Hepatocyte (in vitro differentiated cells): ENCODE measurements around the gene TGM4. TPM values are rescaled to one million over a fixed set of nuclear protein-coding genes. Genes with fewer than 3 reads are reported as not detected.

Experiments
- DNase-seq: peaks from one replicate; pipeline ENCODE4 v3.0.0-alpha.2; 2016; ENCODE audit warnings: low spot score
- H2AFZ ChIP-seq: fragments of 200-600 bp; sonication (generic); 2 replicates; pipeline ENCODE4 v1.6.0; 2016; ENCODE audit warnings: antibody characterized with exemption, mild to moderate bottlenecking
- H3K27ac ChIP-seq: fragments of 200-600 bp; sonication (generic); 2 replicates; pipeline ENCODE4 v1.5.1; 2016; ENCODE audit warnings: mild to moderate bottlenecking
- H3K27me3 ChIP-seq: fragments of 200-600 bp; sonication (generic); 2 replicates; pipeline ENCODE4 v1.6.1; 2016
- H3K36me3 ChIP-seq: fragments of 200-600 bp; sonication (generic); replicated peaks from 2 replicates; pipeline ENCODE4 v1.5.1; 2016; ENCODE audit warnings: low read depth; ENCODE audit not compliant: insufficient read depth
- H3K4me1 ChIP-seq: fragments of 200-600 bp; sonication (generic); 2 replicates; pipeline ENCODE4 v1.5.1; 2016; ENCODE audit warnings: mild to moderate bottlenecking, moderate library complexity; ENCODE audit not compliant: insufficient read depth
- H3K4me2 ChIP-seq: fragments of 200-600 bp; sonication (generic); 2 replicates; pipeline ENCODE4 v1.6.0; 2016
- H3K4me3 ChIP-seq: fragments of 200-600 bp; sonication (generic); 2 replicates; pipeline ENCODE4 v1.5.1; 2016; ENCODE audit warnings: mild to moderate bottlenecking
- H3K79me2 ChIP-seq: fragments of 200-600 bp; sonication (generic); 2 replicates; pipeline ENCODE4 v1.6.0; 2017; ENCODE audit warnings: mild to moderate bottlenecking
- H3K9me2 ChIP-seq: fragments of 200-600 bp; sonication (generic); replicated peaks from 2 replicates; pipeline ENCODE4 v1.6.0; 2017; ENCODE audit warnings: mild to moderate bottlenecking; ENCODE audit not compliant: insufficient read depth
- H3K9me3 ChIP-seq: fragments of 200-600 bp; sonication (generic); 2 replicates; pipeline ENCODE4 v1.5.1; 2016; ENCODE audit warnings: low read depth, mild to moderate bottlenecking
- H4K20me1 ChIP-seq: fragments of 200-600 bp; sonication (generic); 2 replicates; pipeline ENCODE4 v1.6.0; 2016; ENCODE audit warnings: mild to moderate bottlenecking; ENCODE audit not compliant: insufficient read depth, poor library complexity, severe bottlenecking
- EZH2 ChIP-seq: fragments of 200-600 bp; sonication (generic); IDR thresholded peaks from 2 replicates; pipeline ENCODE4 v1.6.1; 2016; ENCODE audit warnings: antibody characterized with exemption, mild to moderate bottlenecking, borderline replicate concordance
- EZH2phosphoT487 ChIP-seq: fragments of 200-600 bp; sonication (generic); IDR thresholded peaks from one replicate; pipeline ENCODE4 v1.6.1; 2018; ENCODE audit warnings: antibody characterized with exemption, mild to moderate bottlenecking, low read depth, moderate library complexity; ENCODE audit not compliant: unreplicated experiment, severe bottlenecking
- WGBS: methylation state at CpG from one replicate; pipeline ENCODE4 v1.1.6; 2016; ENCODE audit warnings: low lambda C conversion rate; ENCODE audit errors: missing lambda C conversion rate; 5-methylcytosine and 5-hydroxymethylcytosine counted together
- polyA plus RNA-seq: library from polyadenylated mRNA; unstranded; fragments of >200 nt; fragmentation: Nextera tagmentation; extraction: Ambion mirVana; gene quantifications from 2 replicates; pipeline ENCODE4 v1.2.1, GENCODE V29; 2016
- total RNA-seq: library from RNA; depleted of rRNA; stranded (reverse); fragments of >200 nt; gene quantifications from 2 replicates; pipeline ENCODE4 v1.2.3, GENCODE V29; 2014
- TF ChIP-seq, protein P1 (sequence below): fragments of 200-600 bp; sonication (generic); IDR thresholded peaks from 2 replicates; pipeline ENCODE4 v1.5.1; 2016; ENCODE audit warnings: antibody characterized with exemption, mild to moderate bottlenecking; ENCODE audit not compliant: poor library complexity

The TGM4 gene
- total and polyA plus RNA-seq, 2 experiments from 2014 or later, result 0.43 TPM; not detected in 1

DNA sequence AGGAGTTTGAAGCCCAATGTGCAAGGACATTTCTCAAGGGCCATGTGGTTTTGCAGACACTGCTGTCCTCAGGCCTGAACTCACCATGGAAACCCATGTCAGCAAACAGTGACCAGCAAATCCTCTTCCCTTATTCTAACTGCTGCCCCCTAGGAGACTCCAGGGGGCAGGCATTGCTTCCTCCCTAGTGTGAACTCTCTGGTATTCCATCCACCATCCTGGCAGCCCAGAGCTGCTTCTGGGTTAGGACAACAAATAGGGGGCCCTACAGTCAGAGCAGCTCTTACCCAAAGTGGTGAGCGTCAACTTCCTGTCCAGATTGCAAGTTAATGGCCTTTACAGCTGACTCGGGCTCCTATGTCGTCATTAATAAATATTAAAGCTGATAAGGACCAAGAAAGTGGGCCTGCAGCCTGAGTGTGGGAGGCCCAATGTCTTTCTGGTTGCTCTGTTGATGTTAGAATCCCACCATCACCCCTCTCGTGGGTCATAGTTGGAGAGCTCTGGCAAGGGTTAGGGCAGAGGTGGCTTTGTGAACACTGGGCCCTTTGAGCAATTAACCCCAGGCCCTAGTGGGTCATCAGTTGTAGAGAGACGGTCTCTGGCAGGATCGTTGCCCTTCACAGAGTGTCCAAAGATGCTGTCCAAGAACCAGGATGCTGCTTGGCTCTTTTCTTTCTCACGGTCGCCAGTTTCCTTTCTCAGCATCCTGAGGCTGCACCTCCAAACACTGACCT lies 41.5 kb downstream of the TGM4 start:
- no peaks in the 10 kb centered on the region for H3K9me2 ChIP-seq
- no peaks in the 10 kb centered on the region for H3K27me3 ChIP-seq
- H3K4me1 ChIP-seq, result no peaks in the 10 kb centered on the region
- DNase-seq, result no peak
- no peak overlapping the region for H2AFZ ChIP-seq
- H3K4me3 ChIP-seq, result no peak overlapping the region
- H3K36me3 ChIP-seq, result no peaks in the 10 kb centered on the region
- 87% methylated on average over 8 of the region's 8 CpGs for WGBS
- no peak overlapping the region for H3K27ac ChIP-seq
- H4K20me1 ChIP-seq, result no peaks in the 10 kb centered on the region
- TF ChIP-seq EZH2phosphoT487 (no peak), EZH2 (no peak)
- TF ChIP-seq, protein P1, sequence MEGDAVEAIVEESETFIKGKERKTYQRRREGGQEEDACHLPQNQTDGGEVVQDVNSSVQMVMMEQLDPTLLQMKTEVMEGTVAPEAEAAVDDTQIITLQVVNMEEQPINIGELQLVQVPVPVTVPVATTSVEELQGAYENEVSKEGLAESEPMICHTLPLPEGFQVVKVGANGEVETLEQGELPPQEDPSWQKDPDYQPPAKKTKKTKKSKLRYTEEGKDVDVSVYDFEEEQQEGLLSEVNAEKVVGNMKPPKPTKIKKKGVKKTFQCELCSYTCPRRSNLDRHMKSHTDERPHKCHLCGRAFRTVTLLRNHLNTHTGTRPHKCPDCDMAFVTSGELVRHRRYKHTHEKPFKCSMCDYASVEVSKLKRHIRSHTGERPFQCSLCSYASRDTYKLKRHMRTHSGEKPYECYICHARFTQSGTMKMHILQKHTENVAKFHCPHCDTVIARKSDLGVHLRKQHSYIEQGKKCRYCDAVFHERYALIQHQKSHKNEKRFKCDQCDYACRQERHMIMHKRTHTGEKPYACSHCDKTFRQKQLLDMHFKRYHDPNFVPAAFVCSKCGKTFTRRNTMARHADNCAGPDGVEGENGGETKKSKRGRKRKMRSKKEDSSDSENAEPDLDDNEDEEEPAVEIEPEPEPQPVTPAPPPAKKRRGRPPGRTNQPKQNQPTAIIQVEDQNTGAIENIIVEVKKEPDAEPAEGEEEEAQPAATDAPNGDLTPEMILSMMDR, result no peak
- H3K79me2 ChIP-seq, result no peaks in the 10 kb centered on the region
- no peak overlapping the region for H3K4me2 ChIP-seq
- no peaks in the 10 kb centered on the region for H3K9me3 ChIP-seq

DNA sequence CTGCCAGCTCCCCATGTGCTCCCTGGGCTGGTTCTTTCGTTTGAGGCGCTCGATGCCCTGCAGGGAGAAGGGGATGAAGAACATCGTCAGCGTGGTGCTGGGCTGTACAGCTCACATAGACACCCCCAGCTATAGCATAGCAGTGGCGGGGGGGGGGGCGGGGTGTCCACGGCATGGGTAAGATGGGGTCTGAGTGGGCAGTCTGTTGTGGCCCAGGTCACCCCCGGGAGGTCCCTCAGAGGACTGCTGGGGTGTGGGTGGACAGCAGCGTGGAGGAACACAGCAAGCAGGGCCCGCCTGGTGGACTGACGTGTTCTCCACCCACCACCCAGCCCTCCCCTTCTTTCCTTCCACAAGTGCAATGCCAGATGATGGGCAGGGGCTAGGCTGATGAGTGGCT lies 43.7 kb downstream of the TGM4 start:
- TF ChIP-seq EZH2phosphoT487 (no peak), EZH2 (no peak)
- TF ChIP-seq, protein P1, result no peak
- Histone ChIP-seq H3K4me2 (no peak overlapping the region), H3K79me2 (no peaks in the 10 kb centered on the region), H3K27me3 (no peaks in the 10 kb centered on the region), H3K36me3 (no peaks in the 10 kb centered on the region), H2AFZ (no peak overlapping the region), H4K20me1 (no peaks in the 10 kb centered on the region), H3K4me3 (no peak overlapping the region), H3K9me2 (no peaks in the 10 kb centered on the region), H3K9me3 (no peaks in the 10 kb centered on the region), H3K4me1 (no peaks in the 10 kb centered on the region), H3K27ac (no peak overlapping the region)
- 100% methylated on average over 8 of the region's 12 CpGs for WGBS
- no peak for DNase-seq

DNA sequence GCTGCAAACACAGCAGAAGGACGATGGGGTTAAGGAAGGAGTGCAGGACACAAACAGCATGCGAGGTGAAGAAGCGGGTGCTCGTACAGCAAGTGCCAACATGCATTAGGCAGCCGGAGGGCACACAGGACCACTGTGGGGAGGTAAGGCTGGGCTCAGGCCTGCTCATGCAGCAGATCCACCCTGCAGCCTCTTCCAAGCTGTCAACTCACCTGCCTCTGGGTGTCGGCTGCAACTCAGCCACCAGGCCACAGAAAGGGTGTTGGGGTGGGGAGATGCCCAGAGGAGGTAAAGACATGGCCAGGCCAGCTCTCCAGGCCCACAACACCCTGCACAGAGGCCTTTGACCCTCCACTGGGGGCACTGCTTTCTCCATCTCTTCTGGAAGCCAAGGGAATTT lies 44.2 kb downstream of the TGM4 start:
- no peaks in the 10 kb centered on the region for H3K9me2 ChIP-seq
- H3K27ac ChIP-seq, result no peak overlapping the region
- H3K27me3 ChIP-seq, result no peaks in the 10 kb centered on the region
- WGBS, result 94% methylated on average over 6 of the region's 6 CpGs
- H3K4me3 ChIP-seq, result no peak overlapping the region
- H2AFZ ChIP-seq, result no peak overlapping the region
- H4K20me1 ChIP-seq, result no peaks in the 10 kb centered on the region
- no peak for DNase-seq
- no peak overlapping the region for H3K4me2 ChIP-seq
- TF ChIP-seq EZH2 (no peak), EZH2phosphoT487 (no peak)
- TF ChIP-seq, protein P1, result no peak
- H3K36me3 ChIP-seq, result no peaks in the 10 kb centered on the region
- H3K9me3 ChIP-seq, result no peaks in the 10 kb centered on the region
- H3K79me2 ChIP-seq, result no peaks in the 10 kb centered on the region
- H3K4me1 ChIP-seq, result no peaks in the 10 kb centered on the region
